HG03196 (cell line): ENCODE results near the gene GON7.
"Not testable (repeated sequence)": the region's sequence is repeated elsewhere in the genome, so short reads cannot be mapped to it uniquely, and the experiment has no call there.

ENCODE experiments used
- ATAC-seq: cut with Tn5 transposase; IDR thresholded peaks from one replicate; pipeline ENCODE4 v1.9.1; 2021; ENCODE audit not compliant: unreplicated experiment

GON7 gene

GRCh38 chr14:93159625-93160352, 47.1 kb downstream of the GON7 start:
- ATAC-seq = not testable (repeated sequence)

- ATAC-seq = not testable (repeated sequence)
Observed at GRCh38 chr14:93158349-93158748, 48.5 kb downstream of the GON7 start.

- no peak for ATAC-seq
Observed at GRCh38 chr14:93156693-93157369, 50.0 kb downstream of the GON7 start.

- no peak for ATAC-seq
Observed at GRCh38 chr14:93155667-93156066, 51.2 kb downstream of the GON7 start.

GRCh38 chr14:93153121-93153520, 53.7 kb downstream of the GON7 start:
- no peak for ATAC-seq
